HG02870 (cell line): ENCODE results near the gene NUDT9.
"Not testable (repeated sequence)": the region's sequence is repeated elsewhere in the genome, so short reads cannot be mapped to it uniquely, and the experiment has no call there.

Experiments
- ATAC-seq: cut with Tn5 transposase; IDR thresholded peaks from one replicate; pipeline ENCODE4 v1.9.1; 2021; ENCODE audit warnings: mild to moderate bottlenecking, moderate library complexity; ENCODE audit not compliant: unreplicated experiment

Gene NUDT9

DNA sequence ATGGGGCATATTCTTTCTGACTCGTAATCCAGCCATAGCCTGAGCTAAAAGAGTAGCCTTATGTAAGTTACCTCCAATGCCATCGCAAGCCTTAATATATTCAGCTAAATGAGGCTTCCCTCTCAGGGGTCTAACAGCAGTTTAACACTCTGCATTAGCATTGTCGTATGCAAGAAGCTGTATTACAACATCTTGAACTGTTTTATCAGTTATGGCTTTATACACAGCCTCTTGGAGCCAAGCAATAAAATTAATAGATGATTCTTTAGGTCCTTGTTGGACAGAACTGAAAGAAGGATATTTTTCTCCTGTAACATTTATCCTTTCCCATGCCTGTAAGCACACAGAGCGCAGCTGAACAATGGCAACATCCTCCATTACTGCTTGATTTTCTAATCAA is 15.5 kb upstream of the NUDT9 start:
- ATAC-seq = not testable (repeated sequence)

DNA sequence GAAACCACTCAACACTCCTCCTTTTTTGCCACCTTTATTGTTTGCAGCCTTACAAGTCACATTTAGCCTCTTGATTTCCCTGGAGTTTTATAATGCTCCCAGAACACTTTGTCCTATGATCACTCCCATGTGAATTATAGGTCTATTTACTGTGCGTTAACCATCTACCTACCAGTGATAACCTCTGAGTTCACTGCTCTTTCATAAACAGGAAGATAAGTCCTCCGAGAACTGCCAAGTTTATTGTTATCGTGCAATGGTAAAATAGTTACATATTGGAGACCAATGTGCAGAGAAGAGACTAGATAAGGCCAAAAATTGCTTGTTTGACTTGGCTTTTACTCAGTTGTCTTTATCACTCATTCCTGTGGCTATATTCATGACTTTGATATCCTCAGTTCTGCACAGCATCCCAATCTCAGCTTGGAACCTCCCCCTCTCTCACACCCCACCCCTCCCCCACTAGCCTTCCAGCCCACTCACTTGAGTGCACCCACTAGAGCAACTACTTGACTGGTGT is 12.9 kb upstream of the NUDT9 start:
- ATAC-seq = no peak

DNA sequence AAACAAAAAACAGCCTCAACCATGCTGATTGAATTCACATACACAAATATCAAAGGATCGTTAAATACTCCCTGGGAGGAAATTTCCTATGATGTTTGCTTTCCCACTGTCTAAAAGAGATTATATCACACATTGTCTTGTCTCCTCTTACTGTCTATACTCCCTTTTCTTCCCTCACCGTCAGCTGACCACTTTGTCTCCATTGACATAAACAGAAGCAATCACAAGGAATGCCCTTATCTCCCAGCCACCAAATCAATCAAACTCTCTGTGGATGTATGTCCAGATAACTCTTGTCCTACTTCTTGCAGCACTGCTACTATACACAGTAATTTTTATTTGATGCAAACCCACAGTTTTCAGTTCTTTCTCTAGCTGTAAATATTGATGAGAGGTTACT is 12.2 kb upstream of the NUDT9 start:
- no peak for ATAC-seq

DNA sequence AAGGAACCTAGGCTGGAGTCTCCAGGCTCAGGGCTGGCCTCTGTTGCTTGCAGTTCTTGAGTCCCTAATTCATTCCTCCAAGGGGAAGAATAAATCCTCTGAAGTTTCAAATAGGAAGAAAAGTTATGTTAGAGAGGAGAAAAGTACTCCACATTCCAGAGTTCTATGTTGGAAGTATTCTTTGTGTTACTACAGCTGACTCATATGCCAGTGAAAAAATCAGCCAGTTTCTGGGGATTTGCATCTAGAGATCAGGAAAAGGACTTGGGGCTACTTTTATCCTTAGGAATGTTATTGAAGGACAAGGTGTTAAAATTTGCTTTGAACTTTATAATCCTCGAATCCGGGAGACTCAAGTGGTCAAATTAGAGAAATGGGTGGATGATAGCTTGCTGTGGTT is 11.7 kb upstream of the NUDT9 start:
- no peak for ATAC-seq

DNA sequence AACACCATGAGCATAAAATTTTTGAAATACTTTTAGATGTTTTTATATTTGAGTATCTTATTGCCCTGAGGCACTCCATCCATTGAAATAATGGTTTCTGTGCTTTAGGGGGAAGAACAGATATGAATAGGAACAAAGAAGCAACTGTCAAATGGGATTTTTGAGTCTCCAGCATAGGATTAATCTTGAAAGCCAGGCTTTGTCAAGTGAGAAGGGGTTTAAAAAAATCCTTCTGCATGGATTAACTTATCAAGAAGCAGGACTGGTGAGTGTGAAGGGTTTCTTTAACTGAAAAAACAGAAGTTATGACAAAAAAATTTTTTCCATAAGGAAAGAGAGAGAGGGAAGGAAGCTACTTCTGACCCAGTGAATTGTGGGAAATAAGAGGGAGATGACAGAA is 7.6 kb upstream of the NUDT9 start:
- ATAC-seq = no peak

DNA sequence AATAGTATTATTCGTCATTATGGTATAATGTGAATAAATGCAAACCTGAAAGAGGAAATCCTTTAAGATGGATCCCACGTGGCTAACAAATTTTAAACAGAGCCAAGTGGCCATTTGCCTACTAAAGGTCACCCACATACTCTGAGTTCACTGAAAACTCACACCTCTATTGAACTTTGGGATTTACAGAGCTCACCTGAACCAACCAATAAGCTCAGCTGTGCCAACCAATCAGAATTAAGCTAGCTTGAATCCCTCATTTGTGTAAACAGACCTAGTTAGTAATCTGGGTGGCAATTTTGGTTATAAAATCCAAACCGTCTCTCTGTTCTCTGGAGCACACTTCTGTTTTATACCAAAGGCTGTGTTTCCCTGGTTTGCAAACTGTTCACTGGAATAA is 5.4 kb upstream of the NUDT9 start:
- no peak for ATAC-seq

DNA sequence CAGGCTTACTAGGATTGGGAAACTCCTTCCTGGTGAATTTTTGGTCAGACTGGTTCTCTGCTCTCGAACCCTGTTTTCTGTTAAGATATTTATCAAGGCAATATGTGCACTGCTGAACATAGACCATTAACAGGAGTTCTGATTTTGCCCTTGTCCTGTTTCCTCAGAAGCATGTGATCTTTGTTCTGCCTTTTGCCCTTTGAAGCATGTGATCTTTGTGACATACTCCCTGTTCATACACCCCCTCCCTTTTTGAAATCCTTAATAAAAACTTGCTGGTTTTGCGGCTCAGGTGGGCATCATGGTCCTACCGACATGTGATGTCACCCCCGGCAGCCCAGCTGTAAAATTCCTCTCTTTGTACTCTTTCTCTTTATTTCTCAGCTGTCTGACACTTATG is 4.0 kb upstream of the NUDT9 start:
- not testable (repeated sequence) for ATAC-seq

DNA sequence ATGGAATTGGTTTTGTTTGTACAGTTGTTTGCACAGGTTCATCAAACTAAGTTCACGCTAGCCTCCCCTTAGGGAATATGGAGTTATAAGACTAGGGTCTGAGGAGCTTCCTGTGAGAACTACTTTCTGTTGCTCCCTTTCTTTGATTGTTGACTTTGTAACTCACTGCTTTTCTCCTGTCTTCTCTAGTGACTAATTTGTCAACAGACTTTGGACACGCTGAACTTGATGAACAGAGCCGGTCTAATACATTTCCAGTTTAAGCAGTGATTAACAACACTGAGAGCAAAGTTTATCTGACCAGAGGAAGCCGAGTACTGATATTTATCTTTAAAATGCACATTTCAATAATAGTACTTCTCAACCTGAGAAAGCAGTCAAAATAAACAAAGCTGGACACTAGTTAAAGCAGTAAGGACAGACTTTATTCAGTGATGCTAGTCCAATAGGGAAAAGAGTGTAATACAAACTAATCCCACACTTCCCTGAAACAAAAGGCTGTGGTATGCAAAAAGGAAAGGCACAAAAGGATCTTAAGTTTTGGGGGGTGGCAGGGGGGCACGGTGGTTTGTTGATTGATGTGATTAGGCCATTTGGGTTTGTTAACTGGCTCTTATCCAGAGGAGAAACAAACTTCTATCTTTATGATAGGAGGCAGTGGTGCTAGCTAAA is 2.7 kb upstream of the NUDT9 start:
- ATAC-seq = no peak

DNA sequence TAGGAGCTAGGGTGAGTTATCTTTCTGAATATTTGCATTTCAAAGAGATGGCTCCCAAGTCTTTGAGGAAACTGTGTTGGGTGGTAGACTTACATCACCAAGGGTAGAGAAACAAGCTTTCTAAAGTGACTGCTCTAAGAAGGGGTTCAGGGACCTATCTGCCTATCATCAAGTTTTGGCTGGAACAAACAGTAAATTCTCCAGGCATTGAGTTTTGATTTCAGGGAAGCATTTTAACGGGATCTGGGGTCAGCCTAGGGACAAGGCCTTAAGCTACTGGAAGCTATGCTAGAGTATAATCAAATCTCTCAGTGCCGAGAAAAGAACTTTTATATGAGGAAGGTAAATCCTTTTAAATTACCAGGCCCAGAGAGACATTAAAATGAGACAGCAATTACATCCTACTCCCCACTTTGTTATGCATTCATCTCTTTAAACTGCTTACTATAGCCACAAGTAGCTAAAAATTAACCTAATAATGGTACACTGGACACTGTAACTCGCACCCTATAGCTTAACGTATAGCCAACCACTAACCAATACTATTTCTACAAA is 2.0 kb upstream of the NUDT9 start:
- no peak for ATAC-seq

DNA sequence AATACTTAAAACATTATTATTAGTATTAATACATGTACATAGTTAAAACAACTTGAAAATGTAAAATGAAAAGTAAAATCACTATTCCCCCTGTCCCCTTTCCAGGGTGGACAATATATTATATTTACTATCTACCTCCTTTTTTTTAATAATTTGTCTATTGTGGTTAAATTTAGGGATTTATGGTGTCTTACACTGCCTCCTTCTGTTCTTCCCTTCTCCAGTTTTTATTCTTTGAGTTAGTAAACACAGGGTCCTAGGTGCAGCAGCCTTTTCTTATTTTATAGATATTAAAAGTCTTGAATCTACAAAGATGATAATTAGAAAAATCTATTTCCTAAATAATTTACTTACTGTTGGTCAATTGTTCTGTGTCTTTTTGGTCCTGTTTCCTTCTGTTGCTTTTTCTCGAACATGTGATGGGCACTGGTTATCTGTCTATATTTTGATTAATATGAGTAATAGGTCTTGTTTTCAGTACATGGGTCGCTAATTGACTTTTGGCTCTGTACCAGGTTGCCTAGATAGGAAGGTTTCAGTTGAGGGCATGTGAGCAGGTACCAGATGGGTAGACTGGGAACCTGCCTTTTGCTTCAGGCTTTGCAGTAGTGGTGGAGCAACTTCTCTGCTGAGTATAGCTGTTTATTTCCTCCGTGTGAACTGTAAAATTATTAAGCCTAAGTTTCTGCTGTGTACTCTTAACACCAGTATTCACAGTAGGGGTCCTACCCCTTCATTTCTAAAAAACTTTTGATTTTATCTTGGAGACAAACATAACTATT is 1.1 kb downstream of the NUDT9 start:
- ATAC-seq = no peak

DNA sequence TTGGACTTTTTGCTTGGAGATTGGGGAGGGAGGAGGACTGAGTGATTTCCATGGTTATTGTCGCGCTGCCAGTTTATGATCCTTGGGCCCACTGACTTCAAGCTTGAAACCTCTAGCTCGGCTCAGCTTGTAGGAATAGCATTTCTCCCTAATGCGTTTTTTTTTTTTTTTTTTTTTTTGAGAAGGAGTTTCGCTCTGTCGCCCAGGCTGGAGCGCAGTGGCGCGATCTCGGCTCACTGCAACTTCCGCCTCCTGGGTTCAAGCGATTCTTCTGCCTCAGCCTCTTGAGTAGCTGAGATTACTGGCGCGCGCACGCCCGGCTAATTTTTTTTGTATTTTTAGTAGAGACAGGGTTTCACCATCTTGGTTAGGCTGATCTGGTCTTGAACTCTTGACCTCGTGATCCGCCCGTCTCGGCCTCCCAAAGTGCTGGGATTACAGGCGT is 1.7 kb downstream of the NUDT9 start:
- ATAC-seq = not testable (repeated sequence)

DNA sequence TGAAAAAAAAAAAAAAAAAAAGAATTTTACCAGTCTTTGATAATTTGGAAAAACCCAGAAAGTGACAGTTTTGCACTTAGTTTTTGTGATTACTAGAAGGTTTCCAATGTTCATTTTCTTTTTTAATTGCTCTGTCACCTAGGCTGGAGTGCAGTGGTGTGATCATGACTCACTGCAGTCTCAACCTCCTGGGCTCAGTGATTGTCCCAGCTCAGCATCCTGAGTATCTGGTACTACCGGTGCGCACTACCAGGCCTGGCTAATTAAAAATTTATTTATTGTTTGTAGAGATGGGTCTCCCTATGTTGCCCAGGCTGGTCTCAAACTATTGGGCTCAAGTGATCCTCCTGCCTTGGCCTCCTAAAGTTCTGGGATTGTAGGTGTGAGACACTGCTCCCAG is 3.3 kb downstream of the NUDT9 start:
- ATAC-seq = no peak

DNA sequence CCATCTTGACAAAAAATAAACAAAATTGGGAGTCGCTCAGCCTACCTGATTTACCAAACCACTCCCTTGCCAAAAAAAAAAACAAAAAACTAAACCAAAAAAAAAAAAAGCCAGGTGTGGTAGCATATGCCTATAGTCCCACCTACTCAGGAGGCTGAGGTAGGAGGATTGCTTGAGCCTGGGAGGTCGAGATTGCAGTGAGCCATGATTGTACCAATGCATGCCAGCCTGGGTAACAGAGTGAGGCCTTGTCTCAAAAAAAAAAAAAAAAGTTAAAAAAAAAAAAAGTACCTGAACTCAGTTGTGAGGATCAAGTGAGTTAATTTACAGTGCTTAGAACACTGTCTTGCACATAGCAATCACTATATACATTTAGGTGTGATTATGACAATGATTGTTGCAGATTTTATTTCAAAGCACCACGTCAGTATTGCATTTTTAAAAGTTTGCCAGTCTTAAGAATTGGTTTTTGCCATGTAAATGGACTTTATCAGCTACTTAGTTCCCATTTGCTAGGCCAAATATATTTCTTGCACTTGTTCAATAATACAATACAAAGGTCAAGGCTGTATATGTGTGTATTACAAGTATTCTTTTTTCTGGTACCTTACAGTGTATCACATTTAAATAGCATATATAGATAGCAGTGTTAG is 4.6 kb downstream of the NUDT9 start:
- ATAC-seq = no peak

DNA sequence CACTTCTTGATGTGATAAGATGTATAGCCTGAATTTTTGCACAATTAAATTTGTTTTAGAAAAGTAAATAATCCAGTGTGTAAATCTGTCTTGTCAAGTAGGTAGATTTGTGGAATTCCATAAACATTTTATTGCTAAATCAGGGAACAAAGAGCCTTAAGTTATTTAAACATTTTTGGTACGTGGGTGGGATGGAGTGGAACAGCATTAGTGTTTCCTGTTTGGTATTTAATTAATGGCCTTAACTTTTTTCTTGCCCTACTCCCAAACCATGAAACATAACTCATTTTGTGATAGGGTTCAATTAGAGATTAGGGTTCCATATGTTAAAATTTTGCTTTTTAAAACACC is 5.1 kb downstream of the NUDT9 start:
- ATAC-seq = no peak

DNA sequence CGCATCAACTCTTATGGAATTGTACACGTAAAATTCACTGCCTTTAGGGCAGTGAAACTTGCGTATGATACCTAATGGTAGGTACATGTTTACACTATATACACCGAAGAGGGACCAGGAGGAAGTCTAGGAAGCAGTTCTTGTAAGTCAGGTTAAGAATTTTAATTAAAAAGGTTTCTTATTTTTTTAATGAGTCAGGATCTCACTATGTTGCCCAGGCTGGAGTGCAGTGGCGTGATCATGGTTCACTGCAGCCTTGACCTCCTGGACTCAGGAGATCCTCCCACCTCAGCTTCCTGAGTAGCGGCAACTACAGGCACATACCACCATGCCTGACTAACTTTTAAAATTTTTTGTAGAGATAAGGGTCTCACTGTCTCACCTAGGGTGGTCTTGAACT is 6.6 kb downstream of the NUDT9 start:
- no peak for ATAC-seq

DNA sequence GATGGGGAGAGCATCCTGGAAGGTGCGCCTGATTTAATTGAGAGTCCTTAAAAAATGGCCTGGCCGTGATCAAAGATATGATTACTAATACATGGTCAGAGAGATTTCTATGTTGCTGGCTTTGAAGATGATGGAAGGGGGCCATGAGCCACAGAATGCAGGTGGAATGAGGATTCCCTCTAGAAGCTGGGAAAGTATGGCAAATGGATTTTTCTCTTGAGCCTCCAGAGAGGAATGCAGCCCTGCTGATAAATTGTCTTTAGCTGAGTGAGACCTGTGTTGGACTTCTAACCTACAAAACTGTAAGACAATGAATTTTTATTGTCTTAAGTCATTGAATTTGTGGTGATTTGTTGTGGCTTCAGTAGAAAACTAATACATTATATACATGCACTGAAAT is 7.7 kb downstream of the NUDT9 start:
- ATAC-seq = no peak

DNA sequence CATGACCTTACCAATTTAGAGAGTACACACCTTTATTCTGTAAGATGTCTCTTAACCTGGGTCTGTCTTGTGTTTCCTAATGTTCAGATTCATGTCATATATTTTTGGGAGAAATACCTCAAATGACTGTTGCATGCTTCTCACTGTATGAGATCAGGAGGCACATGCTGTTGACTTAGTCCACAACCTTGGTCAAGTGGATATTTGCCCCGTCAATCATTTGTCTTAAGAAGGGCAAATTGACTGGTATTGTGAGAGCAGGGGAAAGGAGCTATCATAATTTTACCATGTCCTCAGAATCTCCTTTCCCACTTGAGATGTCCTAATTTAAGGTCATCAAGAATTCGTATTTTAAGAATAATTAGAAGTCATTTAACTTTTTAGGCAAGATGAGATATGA is 11.0 kb downstream of the NUDT9 start:
- no peak for ATAC-seq

DNA sequence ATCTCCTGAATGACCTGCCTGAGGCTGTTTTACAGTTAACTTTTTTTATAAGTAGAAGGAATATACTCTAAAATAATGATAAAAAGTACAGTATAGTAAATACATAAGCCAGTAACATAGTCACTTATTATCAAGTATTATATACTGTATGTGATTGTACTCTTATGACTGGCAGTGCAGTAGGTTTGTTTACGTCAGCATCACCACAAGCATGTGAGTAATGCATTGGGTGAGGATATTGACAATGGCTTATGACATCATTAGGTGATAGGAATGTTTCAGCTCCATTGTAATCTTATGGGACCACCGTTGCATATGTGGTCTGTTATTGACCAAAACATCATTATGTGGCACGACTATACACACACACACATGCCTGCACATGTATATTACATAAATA is 20.5 kb downstream of the NUDT9 start:
- ATAC-seq = no peak

DNA sequence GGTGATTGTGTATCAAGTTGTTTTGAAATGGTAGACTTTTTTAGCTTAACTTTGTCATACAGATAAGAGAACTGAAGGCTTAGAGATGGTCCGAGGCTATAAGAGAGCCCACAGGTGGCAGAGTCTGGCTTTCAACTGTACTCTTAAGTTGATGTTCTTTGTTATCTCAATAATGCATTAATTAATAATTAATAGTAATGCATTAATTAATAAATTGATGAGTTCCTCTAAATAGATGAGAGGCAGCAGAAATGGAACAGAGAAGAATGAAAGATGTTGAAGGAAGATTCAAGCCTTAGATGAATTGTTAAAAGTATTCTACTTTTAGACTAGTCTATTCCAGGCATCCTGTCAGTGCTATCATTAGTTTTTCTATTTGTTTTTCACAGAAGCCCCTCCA is 22.4 kb downstream of the NUDT9 start:
- ATAC-seq = no peak

DNA sequence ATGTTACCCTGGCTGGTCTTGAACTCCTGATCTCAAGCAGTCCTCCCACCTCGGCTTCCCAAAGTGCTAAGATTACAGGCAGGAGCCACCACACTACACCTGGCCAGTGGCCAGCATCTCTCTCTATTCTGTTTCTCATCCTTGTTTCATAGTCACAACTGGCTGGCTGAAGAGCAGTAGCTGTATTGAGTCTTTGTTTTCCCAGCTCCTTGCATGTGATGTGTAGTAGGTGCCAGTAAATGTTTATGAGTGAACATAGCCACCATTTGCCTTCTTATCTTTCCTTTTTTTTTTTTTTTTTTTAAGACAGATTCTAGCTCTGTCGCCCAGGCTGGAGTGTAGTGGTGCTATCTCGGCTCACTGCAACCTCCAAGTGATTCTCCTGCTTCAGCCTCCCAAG is 23.6 kb downstream of the NUDT9 start:
- no peak for ATAC-seq

DNA sequence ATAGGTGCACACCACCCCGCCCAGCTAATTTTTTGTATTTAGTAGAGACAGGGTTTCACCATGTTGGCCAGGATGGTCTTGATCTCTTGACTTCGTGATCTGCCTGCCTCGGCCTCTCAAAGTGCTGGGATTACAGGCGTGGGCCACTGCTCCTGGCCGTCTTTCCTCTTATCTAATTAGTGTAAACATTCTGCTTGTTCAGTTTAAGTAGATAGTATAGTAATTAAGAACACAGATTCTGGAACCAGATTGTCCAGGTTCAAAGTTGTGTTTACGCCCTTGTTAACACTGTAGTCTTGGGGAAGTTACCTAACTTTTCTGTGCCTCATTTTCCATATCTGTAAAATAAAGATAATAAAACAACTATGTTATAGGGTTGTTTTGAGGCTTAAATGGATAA is 24.0 kb downstream of the NUDT9 start:
- not testable (repeated sequence) for ATAC-seq

DNA sequence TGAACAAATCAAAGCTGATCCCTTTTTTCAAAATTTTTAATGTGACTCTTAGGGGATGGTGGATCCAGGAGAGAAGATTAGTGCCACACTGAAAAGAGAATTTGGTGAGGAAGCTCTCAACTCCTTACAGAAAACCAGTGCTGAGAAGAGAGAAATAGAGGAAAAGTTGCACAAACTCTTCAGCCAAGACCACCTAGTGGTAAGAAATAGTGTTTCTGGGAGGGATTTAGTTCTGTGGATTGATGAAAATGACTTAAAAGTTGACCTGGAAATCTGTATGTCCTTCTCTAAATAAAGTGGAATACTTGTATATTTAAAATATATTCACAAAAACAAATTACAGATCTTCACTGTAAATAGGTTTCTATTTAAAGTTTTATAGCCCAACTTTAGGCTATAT is 29.2 kb downstream of the NUDT9 start:
- ATAC-seq = no peak
